Kidney epithelial cell (primary cell): ENCODE data around the gene CDH8. TPM values are rescaled to one million over a fixed set of nuclear protein-coding genes. Genes with fewer than 3 reads are reported as not detected.
"Not testable (repeated sequence)": the region's sequence is repeated elsewhere in the genome, so short reads cannot be mapped to it uniquely, and the experiment has no call there.

Experiments used
- DNase-seq: peaks from one replicate; pipeline ENCODE4 v3.0.0-alpha.2; 2010; ENCODE audit warnings: low read depth
- H3K27me3 ChIP-seq: 2 replicates; pipeline ENCODE4 v1.6.0; 2011; ENCODE audit warnings: low read length; ENCODE audit not compliant: control insufficient read depth, insufficient read depth
- H3K36me3 ChIP-seq: 2 replicates; pipeline ENCODE4 v1.5.1; 2011; ENCODE audit warnings: low read length; ENCODE audit not compliant: control insufficient read depth, insufficient read depth
- H3K4me3 ChIP-seq: 2 replicates; pipeline ENCODE4 v1.5.1; 2011; ENCODE audit warnings: low read depth, mild to moderate bottlenecking, control low read depth, low read length
- total RNA-seq: library from RNA; depleted of rRNA; stranded (reverse); fragments of >200 nt; gene quantifications from 2 replicates; pipeline ENCODE4 v1.2.3, GENCODE V29; 2015
- TF ChIP-seq, protein P1 (sequence below): IDR thresholded peaks from 2 replicates; pipeline ENCODE4 v1.5.1; 2011; ENCODE audit warnings: mild to moderate bottlenecking, moderate library complexity, low read length, control low read depth, inconsistent platforms; ENCODE audit not compliant: insufficient read depth, poor library complexity, severe bottlenecking

Gene CDH8
- total RNA-seq, 1 donor from 2014 or later = 0.92 TPM

DNA sequence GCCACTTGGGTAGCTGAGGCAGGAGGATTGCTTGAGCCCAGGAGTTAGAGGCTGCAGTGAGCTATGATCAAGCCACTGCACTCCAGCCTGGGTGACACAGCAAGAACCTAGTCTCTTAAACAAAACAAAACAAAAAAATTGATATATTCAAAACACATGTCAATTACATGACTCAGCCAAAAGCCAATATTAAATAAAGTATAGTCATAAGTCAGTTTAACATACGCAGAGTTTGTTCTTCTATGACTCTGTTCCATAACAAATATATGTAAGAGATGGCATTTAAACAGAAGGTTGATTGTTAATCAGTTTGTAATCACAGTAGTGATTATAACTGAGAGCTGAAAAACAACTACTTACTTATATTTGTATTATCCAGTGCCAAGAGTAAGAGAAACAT is 106.5 kb downstream of the CDH8 start:
- TF ChIP-seq, protein P1, sequence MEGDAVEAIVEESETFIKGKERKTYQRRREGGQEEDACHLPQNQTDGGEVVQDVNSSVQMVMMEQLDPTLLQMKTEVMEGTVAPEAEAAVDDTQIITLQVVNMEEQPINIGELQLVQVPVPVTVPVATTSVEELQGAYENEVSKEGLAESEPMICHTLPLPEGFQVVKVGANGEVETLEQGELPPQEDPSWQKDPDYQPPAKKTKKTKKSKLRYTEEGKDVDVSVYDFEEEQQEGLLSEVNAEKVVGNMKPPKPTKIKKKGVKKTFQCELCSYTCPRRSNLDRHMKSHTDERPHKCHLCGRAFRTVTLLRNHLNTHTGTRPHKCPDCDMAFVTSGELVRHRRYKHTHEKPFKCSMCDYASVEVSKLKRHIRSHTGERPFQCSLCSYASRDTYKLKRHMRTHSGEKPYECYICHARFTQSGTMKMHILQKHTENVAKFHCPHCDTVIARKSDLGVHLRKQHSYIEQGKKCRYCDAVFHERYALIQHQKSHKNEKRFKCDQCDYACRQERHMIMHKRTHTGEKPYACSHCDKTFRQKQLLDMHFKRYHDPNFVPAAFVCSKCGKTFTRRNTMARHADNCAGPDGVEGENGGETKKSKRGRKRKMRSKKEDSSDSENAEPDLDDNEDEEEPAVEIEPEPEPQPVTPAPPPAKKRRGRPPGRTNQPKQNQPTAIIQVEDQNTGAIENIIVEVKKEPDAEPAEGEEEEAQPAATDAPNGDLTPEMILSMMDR = no peak
- no peak for DNase-seq
- H3K27me3 ChIP-seq = no peaks in the 10 kb centered on the region

DNA sequence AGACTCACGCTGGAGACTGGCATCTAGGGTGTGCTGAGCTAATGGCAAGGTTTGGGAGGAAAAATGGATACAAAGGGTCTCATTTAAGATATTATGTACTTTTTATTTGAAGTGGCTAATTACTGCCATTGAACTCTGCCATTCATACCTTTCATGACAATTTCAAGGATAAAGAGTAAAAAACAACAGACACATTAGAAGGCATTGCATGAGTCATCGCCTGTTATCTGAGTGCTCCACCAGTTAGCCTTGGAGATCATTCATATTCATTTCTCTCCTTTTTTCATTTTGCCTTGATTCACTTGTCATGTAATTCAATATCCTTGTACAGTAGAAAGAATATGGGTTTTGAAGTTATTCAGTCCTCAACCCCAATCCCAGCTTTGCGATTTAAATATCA is 109.5 kb downstream of the CDH8 start:
- Histone ChIP-seq H3K27me3 (no peaks in the 10 kb centered on the region), H3K36me3 (no peaks in the 10 kb centered on the region), H3K4me3 (no peak overlapping the region)
- no peak for DNase-seq
- TF ChIP-seq, protein P1 = no peak

More for the DNA sequence above, 106.5 kb downstream of the CDH8 start:
- H3K4me3 ChIP-seq = no peak overlapping the region
- H3K36me3 ChIP-seq = no peaks in the 10 kb centered on the region

DNA sequence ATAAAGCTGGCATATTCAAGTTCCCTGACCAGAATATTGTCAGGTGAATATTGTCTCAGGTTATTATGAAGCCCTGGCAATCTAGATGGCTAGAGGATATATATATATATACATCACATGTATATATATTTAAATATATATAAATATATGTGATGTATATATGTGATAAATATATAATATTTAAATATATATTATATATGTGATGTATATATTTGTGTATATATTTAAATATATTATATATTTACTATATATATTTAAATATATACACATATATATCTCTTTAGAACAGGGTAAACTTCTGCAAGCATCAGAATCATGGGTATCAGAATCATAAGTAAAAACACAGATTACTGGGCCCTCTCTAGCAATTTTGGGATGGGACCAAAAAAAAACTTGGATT is 112.6 kb downstream of the CDH8 start:
- no peak for DNase-seq
- no peaks in the 10 kb centered on the region for H3K27me3 ChIP-seq
- no peak overlapping the region for H3K4me3 ChIP-seq
- TF ChIP-seq, protein P1 = no peak
- no peaks in the 10 kb centered on the region for H3K36me3 ChIP-seq

DNA sequence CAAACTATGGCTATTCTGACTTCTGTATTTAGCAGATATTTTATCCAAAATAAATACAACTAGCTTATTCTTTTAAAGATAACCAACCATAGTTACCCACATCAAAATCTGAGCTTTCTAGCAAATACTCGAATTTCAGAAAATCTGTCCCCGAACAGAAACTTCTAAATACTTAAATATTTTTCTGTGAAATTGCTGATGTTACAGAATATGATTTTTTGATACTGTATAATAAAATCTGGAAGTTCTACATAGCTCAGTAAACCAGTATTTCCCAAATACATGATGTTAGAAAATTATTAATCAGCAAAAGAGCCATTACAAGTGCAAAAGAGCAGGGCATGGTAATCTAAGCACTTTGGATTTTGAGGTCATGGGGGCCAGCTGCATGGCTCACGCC is 114.9 kb downstream of the CDH8 start:
- TF ChIP-seq, protein P1 = no peak
- H3K36me3 ChIP-seq = no peaks in the 10 kb centered on the region
- H3K4me3 ChIP-seq = no peak overlapping the region
- no peak for DNase-seq
- no peaks in the 10 kb centered on the region for H3K27me3 ChIP-seq

DNA sequence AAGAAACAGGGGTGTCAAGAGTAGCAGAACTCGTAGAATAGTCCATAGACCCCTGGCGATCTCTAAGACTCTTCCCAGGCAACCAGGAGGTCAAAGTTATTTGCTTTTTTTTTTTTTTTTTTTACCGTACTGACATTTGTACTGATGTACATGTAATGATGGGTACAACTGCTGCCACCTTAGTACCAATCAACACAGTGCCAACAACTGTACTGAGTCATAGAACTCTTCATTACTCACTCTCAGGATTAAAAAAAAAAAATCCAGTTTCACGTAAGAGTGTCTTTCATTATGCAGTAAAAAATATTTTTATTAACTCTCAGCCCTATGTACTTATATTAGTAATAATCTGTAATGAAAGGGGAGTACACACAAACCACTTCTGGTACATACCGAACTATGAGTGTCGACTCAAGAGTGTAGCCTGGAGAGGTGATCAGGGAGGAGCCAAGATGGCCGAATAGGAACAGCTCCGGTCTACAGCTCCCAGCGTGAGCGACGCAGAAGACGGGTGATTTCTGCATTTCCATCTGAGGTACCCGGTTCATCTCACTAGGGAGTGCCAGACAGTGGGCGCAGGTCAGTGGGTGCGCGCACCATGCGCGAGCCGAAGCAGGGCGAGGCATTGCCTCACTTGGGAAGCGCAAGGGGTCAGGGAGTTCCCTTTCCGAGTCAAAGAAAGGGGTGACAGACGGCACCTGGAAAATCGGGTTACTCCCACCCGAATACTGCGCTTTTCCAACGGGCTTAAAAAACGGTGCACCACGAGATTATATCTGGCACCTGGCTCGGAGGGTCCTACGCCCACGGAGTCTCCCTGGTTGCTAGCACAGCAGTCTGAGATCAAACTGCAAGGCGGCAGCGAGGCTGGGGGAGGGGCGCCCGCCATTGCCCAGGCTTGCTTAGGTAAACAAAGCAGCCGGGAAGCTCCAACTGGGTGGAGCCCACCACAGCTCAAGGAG is 118.1 kb downstream of the CDH8 start:
- not testable (repeated sequence) for H3K4me3 ChIP-seq, DNase-seq, H3K27me3 ChIP-seq, H3K36me3 ChIP-seq

DNA sequence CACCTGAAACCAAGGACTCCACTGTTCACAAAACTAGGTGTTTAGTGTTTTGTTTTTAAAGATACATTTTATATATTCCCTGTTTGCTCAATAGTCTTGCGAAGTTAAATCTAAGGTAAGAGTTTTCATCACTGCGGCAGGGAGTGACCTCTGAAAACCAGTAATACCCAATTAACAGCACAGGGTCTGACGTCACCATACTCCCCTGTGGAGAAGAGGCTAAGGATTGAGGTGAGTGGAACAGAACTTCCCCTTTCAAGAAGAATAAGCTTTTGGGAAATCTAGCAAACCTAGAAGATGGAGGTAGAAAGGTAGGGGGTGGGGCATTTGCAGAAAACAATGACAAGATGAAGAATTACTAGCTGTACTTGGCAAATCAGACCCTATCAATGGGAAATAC is 120.7 kb downstream of the CDH8 start:
- H3K27me3 ChIP-seq = no peaks in the 10 kb centered on the region
- TF ChIP-seq, protein P1 = no peak
- H3K4me3 ChIP-seq = no peak overlapping the region
- no peak for DNase-seq
- no peaks in the 10 kb centered on the region for H3K36me3 ChIP-seq
